Sciatic nerve (tissue), 2 donors: ENCODE results near the gene GTF3C1. TPM values are rescaled to one million over a fixed set of nuclear protein-coding genes. Genes with fewer than 3 reads are reported as not detected.

ENCODE experiments used
- ATAC-seq: fragments of 200-7000 bp; cut with Tn5 transposase; one replicate; pipeline ENCODE4 v1.9.1; 2020; ENCODE audit warnings: mild to moderate bottlenecking, moderate library complexity
- DNase-seq: peaks from one replicate; pipeline ENCODE4 v3.0.0-alpha.2; 2020; ENCODE audit warnings: low spot score
- intact Hi-C: fragments of 100-400 bp; cut with DNase I; formaldehyde crosslinking; loops from one replicate; pipeline ENCODE4 v1.14.2; 2022
- total RNA-seq: library from RNA; stranded (reverse); fragmentation: NEBNext Ultra II Directional; extraction: Animal tissue kit (Norgen Biotek cat#: 25700); gene quantifications from one replicate; pipeline ENCODE4 v1.2.1, GENCODE V29; 2021
- donor health status: DM: no; HTN: no; CAD: no.
- donor health status: DM: no; HTN: no; CAD: no.

GTF3C1 gene
- total RNA-seq, 1 donor from 2014 or later: 54.0 TPM

- ATAC-seq (no peak), DNase-seq (no peak)
- intact Hi-C loops: no loop called here
These were observed 50.1 kb downstream of the GTF3C1 start for GRCh38 chr16:27499659-27500055.

- DNase-seq: no peak
- no peak for ATAC-seq
- intact Hi-C loops: no loop called here
These were observed 50.6 kb downstream of the GTF3C1 start for GRCh38 chr16:27498916-27499658.

DNA sequence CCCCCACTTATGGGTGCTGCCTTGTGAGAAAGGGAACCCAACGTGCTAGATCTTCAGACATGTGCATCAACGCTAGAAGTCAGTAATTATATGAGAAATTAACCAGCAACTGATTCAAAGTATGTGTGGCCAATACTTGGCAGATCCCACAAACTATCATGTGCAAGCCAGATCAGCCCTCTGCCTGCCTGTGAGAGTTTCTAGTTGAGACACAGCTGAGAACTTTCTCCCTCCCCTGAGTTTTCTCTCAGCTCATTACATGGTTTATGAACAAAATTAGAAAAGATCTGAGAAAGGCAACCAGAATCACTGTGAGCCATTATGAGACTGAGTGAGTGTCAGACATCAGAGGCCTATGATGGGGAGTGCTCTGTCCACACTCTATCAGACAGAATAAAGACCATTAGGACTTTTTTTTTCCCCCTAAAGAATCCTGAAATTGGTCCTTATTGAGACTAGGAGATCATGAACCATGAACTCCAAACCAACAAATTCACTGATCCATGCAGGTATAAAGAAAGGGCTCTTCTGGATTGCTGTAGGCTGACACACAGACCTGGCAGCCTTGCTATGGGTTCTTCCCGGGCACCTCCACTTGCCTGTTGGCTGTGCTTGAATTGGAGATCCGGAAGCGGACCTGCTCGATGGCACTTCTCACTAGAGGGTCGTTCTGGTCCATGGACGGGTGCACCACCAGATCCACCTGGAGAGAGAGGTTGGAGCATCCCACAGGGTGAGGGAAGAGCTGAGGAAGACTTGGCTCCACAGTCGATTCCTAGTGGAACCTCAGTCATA lies 51.5 kb downstream of the GTF3C1 start:
- no peak for ATAC-seq
- DNase-seq: no peak
- intact Hi-C loops: no loop called here

GRCh38 chr16:27495191-27495590 lies 54.5 kb downstream of the GTF3C1 start:
- intact Hi-C loops: no loop called here
- peak; percentile 68 for ATAC-seq

GRCh38 chr16:27492588-27492979 lies 57.1 kb downstream of the GTF3C1 start:
- ATAC-seq: no peak
- DNase-seq: no peak
- intact Hi-C loops: no loop called here

More at GRCh38 chr16:27495191-27495590, 54.5 kb downstream of the GTF3C1 start:
- DNase-seq: peak; percentile 88

DNA sequence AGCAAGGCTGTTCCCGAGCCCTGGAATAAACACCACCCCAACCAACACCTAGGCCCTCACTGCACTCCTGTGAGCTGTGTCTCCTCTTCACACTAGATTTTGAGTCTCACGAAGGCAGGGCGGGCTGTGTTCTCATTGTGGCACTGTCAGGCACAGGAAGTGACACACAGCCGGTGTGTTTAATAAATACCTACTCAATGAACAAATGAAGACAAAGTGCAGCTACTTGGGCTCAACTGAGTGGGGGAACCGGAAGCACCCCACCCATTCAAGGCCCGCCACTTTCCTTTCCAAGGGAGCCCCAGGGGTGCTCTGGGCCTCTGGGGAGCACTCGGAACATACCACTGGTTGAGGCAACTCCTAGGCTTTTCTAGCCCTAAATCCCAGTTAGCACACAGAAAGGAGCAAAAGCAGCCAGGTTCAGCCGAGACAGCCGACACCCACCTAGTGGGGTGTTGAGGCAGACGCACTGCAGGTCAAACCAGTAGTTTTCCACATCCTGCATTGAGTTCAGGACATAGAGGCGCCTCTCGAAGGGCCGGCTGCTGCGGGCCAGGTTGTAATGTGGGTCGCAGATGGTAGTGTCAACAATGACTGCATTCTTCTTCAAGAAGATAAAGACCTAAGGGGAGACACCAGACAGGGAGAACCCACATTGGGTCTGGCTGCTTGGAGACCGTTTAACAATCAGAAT lies 57.7 kb downstream of the GTF3C1 start:
- no peak for ATAC-seq
- intact Hi-C loops: no loop called here
- no peak for DNase-seq

- intact Hi-C loops: no loop called here
- DNase-seq (no peak), ATAC-seq (no peak)
These were observed 59.8 kb downstream of the GTF3C1 start for GRCh38 chr16:27489906-27490305.

- DNase-seq (no peak), ATAC-seq (no peak)
- intact Hi-C loops: no loop called here
These were observed 60.3 kb downstream of the GTF3C1 start for GRCh38 chr16:27489421-27489820.

DNA sequence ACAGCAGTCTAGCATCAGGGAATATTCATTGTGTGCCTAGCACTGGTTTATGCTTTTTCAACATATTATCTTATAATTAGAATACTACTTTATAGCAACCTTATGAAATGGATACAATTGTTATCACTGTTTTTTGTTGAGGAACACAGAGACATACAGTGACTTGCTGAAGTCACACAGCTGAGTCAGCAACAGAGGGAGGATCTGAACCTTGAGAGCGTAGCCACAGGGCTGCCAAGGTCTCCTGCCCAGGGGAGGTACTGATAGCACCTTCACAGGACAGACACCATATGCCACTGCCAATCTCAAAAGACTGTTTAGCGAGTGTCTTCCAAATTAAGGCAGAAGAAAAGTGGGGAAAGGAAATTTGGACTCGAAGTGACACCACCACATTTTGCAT lies 63.0 kb downstream of the GTF3C1 start:
- ATAC-seq (no peak), DNase-seq (no peak)
- intact Hi-C loops: loop anchor here (1.0 kb wide), 1 partner anchor 21 kb away; no protein-coding TSS in a partner anchor

GRCh38 chr16:27486344-27486743 lies 63.4 kb downstream of the GTF3C1 start:
- DNase-seq: no peak
- intact Hi-C loops: no loop called here
- no peak for ATAC-seq

DNA sequence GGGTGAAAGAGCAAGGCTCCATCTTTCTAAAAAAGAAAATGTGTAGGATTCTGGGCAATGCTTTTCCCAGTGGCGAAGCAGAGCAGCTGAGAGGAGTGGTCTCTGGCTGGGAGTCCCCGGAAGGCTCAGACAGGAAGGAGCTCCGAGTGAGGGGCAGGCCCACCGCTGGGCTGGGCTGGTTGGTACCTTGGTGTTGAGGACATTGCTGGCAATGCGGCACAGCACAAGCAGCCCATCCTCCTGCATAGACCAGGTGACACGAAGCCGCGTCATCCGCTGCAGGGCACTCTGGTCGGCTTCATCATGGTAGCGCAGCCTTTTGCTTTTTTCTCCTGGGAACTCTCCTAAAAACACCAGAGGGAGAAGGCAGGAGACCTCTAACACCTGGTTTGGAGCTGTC lies 63.9 kb downstream of the GTF3C1 start:
- intact Hi-C loops: no loop called here
- DNase-seq (no peak), ATAC-seq (no peak)

GRCh38 chr16:27485126-27485525 lies 64.6 kb downstream of the GTF3C1 start:
- DNase-seq: no peak
- ATAC-seq: no peak

GRCh38 chr16:27483624-27484023 lies 66.1 kb downstream of the GTF3C1 start:
- ATAC-seq (no peak), DNase-seq (no peak)
- intact Hi-C loops: no loop called here

More at GRCh38 chr16:27485126-27485525, 64.6 kb downstream of the GTF3C1 start:
- intact Hi-C loops: no loop called here

GRCh38 chr16:27483088-27483437 lies 66.7 kb downstream of the GTF3C1 start:
- DNase-seq: no peak
- ATAC-seq: no peak
- intact Hi-C loops: no loop called here

GRCh38 chr16:27482397-27483087 lies 67.2 kb downstream of the GTF3C1 start:
- no peak for ATAC-seq
- intact Hi-C loops: no loop called here
- no peak for DNase-seq

DNA sequence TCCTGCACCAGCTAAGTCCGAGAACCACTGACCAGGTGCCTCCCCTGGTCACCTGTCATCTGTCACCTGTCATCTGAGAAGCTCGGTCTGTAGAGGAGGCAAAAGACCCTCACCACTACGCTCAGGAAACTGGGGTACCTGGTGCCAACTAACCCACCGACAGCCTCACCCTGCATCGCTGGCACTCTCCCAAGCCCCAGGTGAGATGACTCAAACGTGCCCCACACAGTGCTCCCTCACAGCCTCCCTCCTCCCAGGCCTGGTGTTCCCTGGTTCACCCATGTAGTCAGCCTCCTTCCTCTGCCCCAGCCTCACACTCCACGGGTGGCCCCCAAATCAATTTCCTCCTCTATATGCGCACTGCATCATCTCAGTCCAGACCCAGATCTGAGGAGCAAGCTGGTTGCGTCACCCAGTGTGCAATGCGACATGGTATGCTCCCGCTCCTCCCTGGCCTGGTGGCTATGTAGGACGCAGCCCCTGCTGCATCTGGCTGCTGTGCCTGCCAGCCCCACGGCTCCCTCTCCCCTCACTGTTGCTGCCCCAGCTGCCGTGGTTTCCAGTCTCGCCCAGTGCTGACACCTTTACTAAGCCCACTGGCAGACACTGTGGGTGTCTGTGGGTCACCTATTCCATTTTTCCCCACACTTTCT lies 68.3 kb downstream of the GTF3C1 start:
- intact Hi-C loops: no loop called here
- DNase-seq: no peak
- no peak for ATAC-seq

- intact Hi-C loops: no loop called here
- DNase-seq: no peak
- ATAC-seq: no peak
These were observed 69.0 kb downstream of the GTF3C1 start for GRCh38 chr16:27480761-27481160.

DNA sequence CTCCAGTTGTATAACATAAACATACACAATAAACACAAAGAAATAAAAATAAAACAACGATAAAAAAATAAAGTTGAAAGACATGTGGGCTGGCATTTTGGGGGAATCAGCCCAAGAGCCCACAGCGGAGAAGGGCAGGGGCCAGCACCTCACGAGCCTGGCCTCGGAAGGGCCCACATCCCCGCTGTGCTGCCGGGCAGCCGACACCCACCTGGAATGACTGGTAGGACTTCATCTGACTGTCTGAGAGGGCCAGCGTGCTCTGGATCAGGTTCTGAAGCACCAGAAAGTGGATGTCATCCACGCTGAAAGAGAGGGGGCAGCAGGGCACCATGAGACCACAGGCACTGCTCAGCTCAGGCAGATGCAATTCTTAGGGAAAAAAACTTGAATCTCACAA lies 73.5 kb downstream of the GTF3C1 start:
- no peak for DNase-seq
- intact Hi-C loops: no loop called here
- no peak for ATAC-seq

- ATAC-seq (no peak), DNase-seq (no peak)
- intact Hi-C loops: no loop called here
These were observed 74.2 kb downstream of the GTF3C1 start for GRCh38 chr16:27475561-27475960.
